Loucy (cell line): ENCODE results near the gene SNCG.

Source experiments
- EZH2phosphoT487 ChIP-seq: fragments of 200-600 bp; IDR thresholded peaks from 2 replicates; pipeline ENCODE4 v1.6.1; 2018; ENCODE audit warnings: antibody characterized with exemption, mild to moderate bottlenecking, moderate library complexity, borderline replicate concordance
- TF ChIP-seq, protein P1 (sequence below): fragments of 200-600 bp; sonication (generic); conservative IDR thresholded peaks from 2 replicates; pipeline ENCODE4 v1.5.1; 2014; ENCODE audit warnings: mild to moderate bottlenecking, antibody characterized with exemption, low read length

DNA sequence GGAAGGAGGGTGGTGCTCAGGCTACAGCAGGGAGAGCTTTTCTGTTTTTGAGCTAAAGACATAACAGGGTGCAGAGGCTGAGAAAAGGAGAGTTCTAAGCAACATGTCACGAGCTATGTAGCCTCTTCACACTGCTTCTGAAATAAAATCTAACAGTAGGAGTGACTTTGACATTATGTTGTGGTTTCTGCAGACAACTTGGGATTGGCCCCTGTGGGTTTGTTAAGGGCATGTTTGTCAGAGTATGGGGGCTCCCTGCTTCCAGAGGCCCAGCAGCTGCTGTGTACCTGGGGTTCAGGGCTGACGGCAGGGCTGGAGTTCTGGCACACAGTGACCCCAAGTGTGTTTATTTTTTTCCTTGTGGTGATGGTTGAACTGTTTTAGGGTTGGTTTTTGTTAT is 25.7 kb upstream of the SNCG start:
- TF ChIP-seq, protein P1, sequence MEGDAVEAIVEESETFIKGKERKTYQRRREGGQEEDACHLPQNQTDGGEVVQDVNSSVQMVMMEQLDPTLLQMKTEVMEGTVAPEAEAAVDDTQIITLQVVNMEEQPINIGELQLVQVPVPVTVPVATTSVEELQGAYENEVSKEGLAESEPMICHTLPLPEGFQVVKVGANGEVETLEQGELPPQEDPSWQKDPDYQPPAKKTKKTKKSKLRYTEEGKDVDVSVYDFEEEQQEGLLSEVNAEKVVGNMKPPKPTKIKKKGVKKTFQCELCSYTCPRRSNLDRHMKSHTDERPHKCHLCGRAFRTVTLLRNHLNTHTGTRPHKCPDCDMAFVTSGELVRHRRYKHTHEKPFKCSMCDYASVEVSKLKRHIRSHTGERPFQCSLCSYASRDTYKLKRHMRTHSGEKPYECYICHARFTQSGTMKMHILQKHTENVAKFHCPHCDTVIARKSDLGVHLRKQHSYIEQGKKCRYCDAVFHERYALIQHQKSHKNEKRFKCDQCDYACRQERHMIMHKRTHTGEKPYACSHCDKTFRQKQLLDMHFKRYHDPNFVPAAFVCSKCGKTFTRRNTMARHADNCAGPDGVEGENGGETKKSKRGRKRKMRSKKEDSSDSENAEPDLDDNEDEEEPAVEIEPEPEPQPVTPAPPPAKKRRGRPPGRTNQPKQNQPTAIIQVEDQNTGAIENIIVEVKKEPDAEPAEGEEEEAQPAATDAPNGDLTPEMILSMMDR: no peak
- TF ChIP-seq EZH2phosphoT487: no peak
